IMR-90 (cell line): ENCODE data around the gene ADGRA3.

Experiments used
- POLR2A ChIP-seq: IDR thresholded peaks from 2 replicates; pipeline ENCODE4 v1.6.1; 2012; ENCODE audit warnings: mild to moderate bottlenecking, low read depth, low read length
- RFX5 ChIP-seq: IDR thresholded peaks from 2 replicates; pipeline ENCODE4 v1.8.0; 2012; ENCODE audit warnings: low read depth, mild to moderate bottlenecking, low read length, moderate library complexity
- TF ChIP-seq, protein P1 (sequence below): conservative IDR thresholded peaks from 2 replicates; pipeline ENCODE4 v1.5.1; 2012; ENCODE audit warnings: mild to moderate bottlenecking, low read depth, low read length, improper control_type of control experiment

DNA sequence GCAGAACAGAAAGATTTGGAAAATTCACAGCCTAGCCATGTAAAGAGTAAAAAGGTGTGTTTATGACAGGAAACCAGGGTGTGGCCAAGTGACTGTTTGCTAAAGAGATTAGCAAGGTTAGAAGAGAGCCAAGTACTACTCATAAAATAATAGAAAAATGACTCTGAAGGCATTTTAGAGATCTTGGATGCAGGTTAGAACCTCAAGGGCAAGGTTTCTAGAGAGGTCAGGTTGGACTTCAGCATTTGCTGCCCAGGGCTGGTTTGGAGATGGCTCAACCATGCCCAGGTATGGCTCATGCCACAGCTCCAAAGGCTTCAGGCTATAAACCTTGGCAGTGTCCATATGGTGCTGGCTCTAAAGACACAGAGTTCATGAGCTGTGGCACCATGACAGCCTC is 40.6 kb upstream of the ADGRA3 start:
- no peak for TF ChIP-seq POLR2A
- TF ChIP-seq, protein P1, sequence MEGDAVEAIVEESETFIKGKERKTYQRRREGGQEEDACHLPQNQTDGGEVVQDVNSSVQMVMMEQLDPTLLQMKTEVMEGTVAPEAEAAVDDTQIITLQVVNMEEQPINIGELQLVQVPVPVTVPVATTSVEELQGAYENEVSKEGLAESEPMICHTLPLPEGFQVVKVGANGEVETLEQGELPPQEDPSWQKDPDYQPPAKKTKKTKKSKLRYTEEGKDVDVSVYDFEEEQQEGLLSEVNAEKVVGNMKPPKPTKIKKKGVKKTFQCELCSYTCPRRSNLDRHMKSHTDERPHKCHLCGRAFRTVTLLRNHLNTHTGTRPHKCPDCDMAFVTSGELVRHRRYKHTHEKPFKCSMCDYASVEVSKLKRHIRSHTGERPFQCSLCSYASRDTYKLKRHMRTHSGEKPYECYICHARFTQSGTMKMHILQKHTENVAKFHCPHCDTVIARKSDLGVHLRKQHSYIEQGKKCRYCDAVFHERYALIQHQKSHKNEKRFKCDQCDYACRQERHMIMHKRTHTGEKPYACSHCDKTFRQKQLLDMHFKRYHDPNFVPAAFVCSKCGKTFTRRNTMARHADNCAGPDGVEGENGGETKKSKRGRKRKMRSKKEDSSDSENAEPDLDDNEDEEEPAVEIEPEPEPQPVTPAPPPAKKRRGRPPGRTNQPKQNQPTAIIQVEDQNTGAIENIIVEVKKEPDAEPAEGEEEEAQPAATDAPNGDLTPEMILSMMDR: no peak
- TF ChIP-seq RFX5: no peak
